GM12878 (cell line): ENCODE data around the gene SPINK1. TPM values are rescaled to one million over a fixed set of nuclear protein-coding genes. Genes with fewer than 3 reads are reported as not detected.

Source experiments
- ATAC-seq: fragments of 200-7000 bp; cut with Tn5 transposase; 3 replicates; pipeline ENCODE4 v1.9.1; 2020; ENCODE audit warnings: mild to moderate bottlenecking, moderate library complexity
- BruUV-seq: library from RNA; stranded (reverse); fragments of 400-500 nt; replicated peaks from 2 replicates; lab custom pipeline; 2021; lab: Mats Ljungman, UMichigan
- CTCF ChIA-PET: fragments of 300-600 bp; sonication (Branson Sonifier 250); formaldehyde crosslinking; extraction: SDS; loops from one replicate; lab custom pipeline; 2021; ENCODE audit warnings: inconsistent platforms; lab: Yijun Ruan, JAX
- POLR2A ChIA-PET: fragments of 350-600 bp; formaldehyde crosslinking; extraction: SDS; loops from one replicate; lab custom pipeline; 2021; ENCODE audit warnings: inconsistent platforms; lab: Charles Lee
- RAD21 ChIA-PET: fragments of 300-600 bp; sonication (Branson Sonifier 250); formaldehyde crosslinking; loops from one replicate; lab custom pipeline; 2023; ENCODE audit warnings: antibody characterized with exemption; ENCODE audit not compliant: unreplicated experiment; lab: Charles Lee
- SMC1A ChIA-PET: fragments of 300-600 bp; sonication (Branson Sonifier 250); formaldehyde crosslinking; loops from one replicate; lab custom pipeline; 2023; ENCODE audit not compliant: unreplicated experiment, uncharacterized antibody; lab: Charles Lee
- DNase-seq: peaks from one replicate; pipeline ENCODE4 v3.0.0-alpha.2; 2011; ENCODE audit warnings: low read depth, low spot score
- FAIRE-seq: peaks from 3 replicates; lab custom pipeline; 2011; peaks lifted over from hg19 to GRCh38; lab: Jason Lieb, UNC
- H2AFZ ChIP-seq: 2 replicates; pipeline ENCODE4 v1.6.0; 2011; ENCODE audit warnings: low read depth, low read length, control low read depth; ENCODE audit not compliant: control insufficient read depth
- H3K27ac ChIP-seq: 2 replicates; pipeline ENCODE4 v1.5.1; 2011; ENCODE audit warnings: control low read depth; ENCODE audit not compliant: control insufficient read depth, insufficient read depth
- H3K27me3 ChIP-seq, 2 experiments: replicated peaks in 1 of 2; 2 replicates each; pipeline versions ENCODE4 v1.6.0 to v1.6.1; 2011; ENCODE audit warnings: low read length in 1 of 2; ENCODE audit not compliant: control insufficient read depth in 2 of 2, insufficient read depth in 2 of 2
- H3K36me3 ChIP-seq, 2 experiments: 2 replicates each; pipeline ENCODE4 v1.5.1; 2011; ENCODE audit warnings: low read length in 1 of 2; ENCODE audit not compliant: control insufficient read depth in 2 of 2, insufficient read depth in 2 of 2
- H3K4me1 ChIP-seq: 2 replicates; pipeline ENCODE4 v1.6.1; 2011; ENCODE audit warnings: mild to moderate bottlenecking, low read length, moderate library complexity, mixed read lengths; ENCODE audit not compliant: control insufficient read depth, insufficient read depth
- H3K4me2 ChIP-seq: 2 replicates; pipeline ENCODE4 v1.6.0; 2011; ENCODE audit warnings: control low read depth; ENCODE audit not compliant: control insufficient read depth, insufficient read depth
- H3K4me3 ChIP-seq: fragments of 200-600 bp; sonication (generic); 2 replicates; pipeline ENCODE4 v1.5.1; 2016
- H3K79me2 ChIP-seq: 2 replicates; pipeline ENCODE4 v1.6.0; 2011; ENCODE audit warnings: low read length; ENCODE audit not compliant: control insufficient read depth, insufficient read depth
- H3K9ac ChIP-seq: 2 replicates; pipeline ENCODE4 v1.8.0; 2011; ENCODE audit warnings: low read length, control low read depth, mixed read lengths; ENCODE audit not compliant: control insufficient read depth, insufficient read depth
- H3K9me3 ChIP-seq: replicated peaks from 3 replicates; pipeline ENCODE4 v1.5.1; 2011; ENCODE audit warnings: mild to moderate bottlenecking, low read length; ENCODE audit not compliant: control insufficient read depth, insufficient read depth
- H4K20me1 ChIP-seq: 2 replicates; pipeline ENCODE4 v1.6.0; 2011; ENCODE audit not compliant: control insufficient read depth, insufficient read depth
- ATF3 ChIP-seq: IDR thresholded peaks from 2 replicates; pipeline ENCODE4 v1.6.1; 2011; ENCODE audit warnings: low read depth, mild to moderate bottlenecking, low read length, moderate library complexity, borderline replicate concordance; ENCODE audit errors: extremely low read depth
- CBX3 ChIP-seq: fragments of 200-600 bp; sonication (generic); IDR thresholded peaks from 2 replicates; pipeline ENCODE4 v1.6.1; 2016; ENCODE audit warnings: low read depth, borderline replicate concordance
- CHD2 ChIP-seq: IDR thresholded peaks from 2 replicates; pipeline ENCODE4 v1.6.1; 2011; ENCODE audit warnings: low read depth, low read length, improper control_type of control experiment, borderline replicate concordance
- HCFC1 ChIP-seq: fragments of 150-350 bp; IDR thresholded peaks from 2 replicates; pipeline ENCODE4 v1.6.1; 2014; ENCODE audit warnings: low read length
- JUND ChIP-seq: IDR thresholded peaks from 2 replicates; pipeline ENCODE4 v1.6.1; 2012; ENCODE audit warnings: low read depth, mild to moderate bottlenecking, low read length, improper control_type of control experiment, moderate library complexity
- MEF2B ChIP-seq: fragments of 450-650 bp; IDR thresholded peaks from 2 replicates; pipeline ENCODE4 v1.6.1; 2018; ENCODE audit warnings: mild to moderate bottlenecking, moderate library complexity; ENCODE audit not compliant: partially characterized antibody, poor library complexity, severe bottlenecking
- MTA3 ChIP-seq: IDR thresholded peaks from 2 replicates; pipeline ENCODE4 v1.6.1; 2012; ENCODE audit warnings: low read length, inconsistent platforms, borderline replicate concordance
- MXI1 ChIP-seq: fragments of 150-350 bp; IDR thresholded peaks from 2 replicates; pipeline ENCODE4 v1.6.1; 2011; ENCODE audit warnings: low read depth, mild to moderate bottlenecking, inconsistent platforms, low read length, improper control_type of control experiment
- SIX5 ChIP-seq: IDR thresholded peaks from 2 replicates; pipeline ENCODE4 v1.6.1; 2011; ENCODE audit warnings: mild to moderate bottlenecking, low read depth, low read length, moderate library complexity; ENCODE audit not compliant: severe bottlenecking
- USF2 ChIP-seq: IDR thresholded peaks from 2 replicates; pipeline ENCODE4 v1.6.1; 2011; ENCODE audit warnings: low read depth, low read length, improper control_type of control experiment, borderline replicate concordance
- ZBTB40 ChIP-seq: fragments of 450-650 bp; IDR thresholded peaks from 2 replicates; pipeline ENCODE4 v1.6.1; 2016; ENCODE audit warnings: mild to moderate bottlenecking, moderate library complexity, borderline replicate concordance
- ZNF687 ChIP-seq: fragments of 450-650 bp; IDR thresholded peaks from 2 replicates; pipeline ENCODE4 v1.6.1; 2017; ENCODE audit warnings: mild to moderate bottlenecking, moderate library complexity
- WGBS: methylation state at CpG from one replicate; pipeline ENCODE4 v1.1.6; 2016; ENCODE audit warnings: low lambda C conversion rate; ENCODE audit not compliant: insufficient replicate concordance, insufficient coverage; ENCODE audit errors: missing lambda C conversion rate; 5-methylcytosine and 5-hydroxymethylcytosine counted together
- in situ Hi-C: fragments of 300-500 bp; cut with MboI; formaldehyde crosslinking; loops from 9 replicates; pipeline ENCODE4 v1.14.3; 2018; ENCODE audit warnings: mixed read lengths
- intact Hi-C: fragments of 100-400 bp; cut with micrococcal nuclease; formaldehyde crosslinking; loops from one replicate; pipeline ENCODE4 v1.14.2; 2022; ENCODE audit not compliant: unreplicated experiment
- polyA plus RNA-seq, 11 experiments: library from polyadenylated mRNA; depleted of rRNA in 4 of 11; unstranded in 6 of 11; stranded (reverse) in 5 of 11; fragments of >200 nt; fragmentation: Nextera tagmentation in 4 of 11; fragmentation: Illumina TruSeq in 1 of 11; extraction: Ambion mirVana in 4 of 11; extraction: Trizol in 1 of 11; gene quantifications; 1 replicate in 1 of 11; 2 replicates in 10 of 11; pipeline versions ENCODE4 v1.2.1 to v1.2.3, GENCODE V29; 2011 to 2016; ENCODE audit warnings: inconsistent platforms in 2 of 11, missing spikeins in 2 of 11, low read depth in 1 of 11
- total RNA-seq, 4 experiments: library from RNA; depleted of rRNA in 3 of 4; stranded (reverse); fragments of >200 nt in 3 of 4; fragmentation: Illumina TruSeq in 1 of 4; extraction: Trizol in 1 of 4; gene quantifications; 2 replicates each; pipeline versions ENCODE4 v1.2.1 to v1.2.3, GENCODE V29; 2013 to 2021

Gene SPINK1
- total and polyA plus RNA-seq, 10 of the 15 experiments (the other 5 are each of a cell fraction or from before 2014, with no cell fraction given), result 3.6 TPM; not detected in 9

GRCh38 chr5:147842869-147843268 lies 11.4 kb upstream of the SPINK1 start (continued):
- no peak for TF ChIP-seq ZNF687
- TF ChIP-seq USF2, result no peak
- no peak for TF ChIP-seq MEF2B
- TF ChIP-seq CHD2, result no peak
- TF ChIP-seq JUND, result no peak
- TF ChIP-seq CBX3, result no peak
- no peak for TF ChIP-seq SIX5

GRCh38 chr5:147836439-147836838 lies 5.0 kb upstream of the SPINK1 start:
- Histone ChIP-seq H3K4me1 (no peaks in the 10 kb centered on the region), H2AFZ (no peak overlapping the region), H4K20me1 (no peaks in the 10 kb centered on the region), H3K36me3 (no peaks in the 10 kb centered on the region), H3K4me3 (no peak overlapping the region), H3K9me3 (no peaks in the 10 kb centered on the region), H3K79me2 (no peaks in the 10 kb centered on the region), H3K9ac (no peak overlapping the region), H3K27ac (no peak overlapping the region), H3K4me2 (no peak overlapping the region), H3K27me3 (no peaks in the 10 kb centered on the region; a peak in 1 of 4 replicates)
- intact Hi-C loops, result no loop called here
- in situ Hi-C loops, result no loop called here
- CTCF ChIA-PET, result no interaction called here
- FAIRE-seq, result no peak
- DNase-seq, result no peak
- POLR2A ChIA-PET, result interaction anchor here (0.6 kb wide), 1 partner anchor 103 kb away, joined by 4 read pairs; no protein-coding TSS in a partner anchor
- ATAC-seq, result no peak
- no TSS peak for BruUV-seq
- WGBS, result 37% methylated on average over 3 of the region's 3 CpGs
- SMC1A ChIA-PET, result no interaction called here
- RAD21 ChIA-PET, result no interaction called here
- TF ChIP-seq HCFC1 (no peak), MTA3 (no peak), ATF3 (no peak), MXI1 (no peak), ZBTB40 (no peak)
